A549 (cell line): ENCODE results near the gene PLEKHA5. TPM values are rescaled to one million over a fixed set of nuclear protein-coding genes. Genes with fewer than 3 reads are reported as not detected.
A peak's percentile ranks its signal among the peaks of the same experiment; 100 is the strongest.

ENCODE experiments used
- ATAC-seq, 2 experiments: fragments of 200-7000 bp in 1 of 2; fragments of >200 bp in 1 of 2; cut with Nextera tagmentation in 1 of 2; cut with Tn5 transposase in 1 of 2; 3 replicates each; pipeline versions ENCODE4 v1.8.0 to v1.9.1; 2018 to 2020; ENCODE audit warnings: mild to moderate bottlenecking in 1 of 2, moderate library complexity in 1 of 2
- CTCF ChIA-PET: fragments of 300-600 bp; sonication (Branson Sonifier 250); formaldehyde crosslinking; extraction: SDS; loops from one replicate; lab custom pipeline; 2021; ENCODE audit warnings: antibody characterized with exemption, inconsistent platforms; lab: Yijun Ruan, JAX
- POLR2A ChIA-PET: fragments of 350-600 bp; formaldehyde crosslinking; extraction: SDS; loops from one replicate; lab custom pipeline; 2021; ENCODE audit warnings: antibody characterized with exemption, inconsistent platforms; lab: Yijun Ruan, JAX
- DNase-seq, 2 experiments: peaks; one replicate each; pipeline versions ENCODE4 v3.0.0 to v3.0.0-alpha.2; 2011 to 2016; ENCODE audit warnings: low read depth in 1 of 2, low spot score in 1 of 2
- FAIRE-seq: peaks from 2 replicates; lab custom pipeline; 2011; peaks lifted over from hg19 to GRCh38; lab: Jason Lieb, UNC
- H3K27ac ChIP-seq, 2 experiments: fragments of >200 bp; sonication (Bioruptor Twin); formaldehyde crosslinking; 3 replicates each; pipeline ENCODE4 v1.5.1; 2016 to 2017
- H3K4me1 ChIP-seq: fragments of >200 bp; sonication (Bioruptor Twin); formaldehyde crosslinking; 3 replicates; pipeline ENCODE4 v1.6.1; 2016
- H3K4me2 ChIP-seq: fragments of >200 bp; sonication (Bioruptor Twin); formaldehyde crosslinking; 3 replicates; pipeline ENCODE4 v1.6.1; 2016
- H3K4me3 ChIP-seq: fragments of >200 bp; sonication (Bioruptor Twin); formaldehyde crosslinking; 3 replicates; pipeline ENCODE4 v1.5.1; 2016
- H3K9me3 ChIP-seq: fragments of >200 bp; sonication (Bioruptor Twin); formaldehyde crosslinking; 3 replicates; pipeline ENCODE4 v1.6.1; 2016
- CBX2 ChIP-seq: fragments of 200-600 bp; sonication (generic); IDR thresholded peaks from 2 replicates; pipeline ENCODE4 v1.6.1; 2016; ENCODE audit warnings: low read depth, mild to moderate bottlenecking, borderline replicate concordance
- EHF ChIP-seq: fragments of 250-450 bp; sonication (Bioruptor Pico); IDR thresholded peaks from 2 replicates; pipeline ENCODE4 v1.5.0; 2020; ENCODE audit warnings: mild to moderate bottlenecking
- ESRRA ChIP-seq: fragments of 150-350 bp; IDR thresholded peaks from 2 replicates; pipeline ENCODE4 v1.6.1; 2014; ENCODE audit warnings: mild to moderate bottlenecking, low read length, borderline replicate concordance
- FOSB ChIP-seq: fragments of 250-450 bp; sonication (Bioruptor Pico); IDR thresholded peaks from 2 replicates; pipeline ENCODE4 v1.5.0; 2020; ENCODE audit warnings: mild to moderate bottlenecking, moderate library complexity
- GATA3 ChIP-seq: IDR thresholded peaks from 2 replicates; pipeline ENCODE4 v1.6.1; 2012; ENCODE audit warnings: borderline replicate concordance
- HEYL ChIP-seq: fragments of 250-450 bp; sonication (Bioruptor Pico); IDR thresholded peaks from 2 replicates; pipeline ENCODE4 v1.8.0; 2021; ENCODE audit warnings: mild to moderate bottlenecking, moderate library complexity
- HOXB5 ChIP-seq: fragments of 250-450 bp; sonication (Bioruptor Pico); IDR thresholded peaks from 2 replicates; pipeline ENCODE4 v1.5.0; 2020; ENCODE audit warnings: mild to moderate bottlenecking, moderate library complexity
- JUN ChIP-seq, 2 experiments: fragments of >200 bp; sonication (Bioruptor Twin); formaldehyde crosslinking; IDR thresholded peaks; 2 replicates in 1 of 2; 3 replicates in 1 of 2; pipeline ENCODE4 v1.6.1; 2016 to 2017
- MAFK ChIP-seq: fragments of 450-650 bp; IDR thresholded peaks from 2 replicates; pipeline ENCODE4 v1.6.1; 2014; ENCODE audit not compliant: partially characterized antibody
- MAZ ChIP-seq: fragments of 150-350 bp; IDR thresholded peaks from 2 replicates; pipeline ENCODE4 v1.6.1; 2014; ENCODE audit warnings: antibody characterized with exemption, low read depth, low read length, borderline replicate concordance
- NPAS2 ChIP-seq: fragments of 250-450 bp; sonication (Bioruptor Pico); IDR thresholded peaks from 2 replicates; pipeline ENCODE4 v1.8.0; 2022; ENCODE audit warnings: mild to moderate bottlenecking, moderate library complexity, borderline replicate concordance
- NR3C1 ChIP-seq: fragments of >200 bp; sonication (Bioruptor Twin); formaldehyde crosslinking; IDR thresholded peaks from 3 replicates; pipeline ENCODE4 v1.6.1; 2017
- RARB ChIP-seq: fragments of 250-450 bp; sonication (Bioruptor Pico); IDR thresholded peaks from 2 replicates; pipeline ENCODE4 v1.8.0; 2021; ENCODE audit warnings: mild to moderate bottlenecking, moderate library complexity
- SMC3 ChIP-seq: fragments of >200 bp; sonication (Bioruptor Twin); formaldehyde crosslinking; IDR thresholded peaks from 3 replicates; pipeline ENCODE4 v1.6.1; 2018; ENCODE audit warnings: inconsistent platforms
- TP53 ChIP-seq: fragments of 250-450 bp; sonication (Bioruptor Pico); IDR thresholded peaks from 2 replicates; pipeline ENCODE4 v1.5.0; 2021; ENCODE audit warnings: mild to moderate bottlenecking, moderate library complexity
- ZC3H11A ChIP-seq: fragments of 450-650 bp; IDR thresholded peaks from 2 replicates; pipeline ENCODE4 v1.6.1; 2014; ENCODE audit warnings: antibody characterized with exemption, mild to moderate bottlenecking
- WGBS: methylation state at CpG from one replicate; pipeline ENCODE4 v1.1.6; 2017; ENCODE audit errors: missing lambda C conversion rate; 5-methylcytosine and 5-hydroxymethylcytosine counted together
- polyA plus RNA-seq, 4 experiments: library from polyadenylated mRNA; depleted of rRNA in 3 of 4; stranded (reverse); fragments of >200 nt; fragmentation: RNase III in 1 of 4; extraction: RNeasy Plus Mini Kit Qiagen cat#74134 plus additional on column Dnase treatment in 1 of 4; gene quantifications; 2 replicates in 3 of 4; 3 replicates in 1 of 4; pipeline ENCODE4 v1.2.3, GENCODE V29; 2011 to 2017
- TF ChIP-seq, protein P1 (sequence below): fragments of 250-450 bp; sonication (Bioruptor Pico); IDR thresholded peaks from 2 replicates; pipeline ENCODE4 v1.5.0; 2021; ENCODE audit warnings: mild to moderate bottlenecking, moderate library complexity, borderline replicate concordance
- TF ChIP-seq, protein P2 (sequence below): fragments of 150-350 bp; IDR thresholded peaks from 2 replicates; pipeline ENCODE4 v1.6.1; 2014; ENCODE audit warnings: low read depth, mild to moderate bottlenecking, low read length
- TF ChIP-seq, protein P3 (sequence below): fragments of >200 bp; sonication (Bioruptor Twin); formaldehyde crosslinking; IDR thresholded peaks from 3 replicates; pipeline ENCODE4 v1.6.1; 2016
- TF ChIP-seq, protein P4 (sequence below): fragments of 200-600 bp; sonication (generic); IDR thresholded peaks from 2 replicates; pipeline ENCODE4 v1.6.1; 2016; ENCODE audit warnings: antibody characterized with exemption, mild to moderate bottlenecking, moderate library complexity

PLEKHA5 gene
- polyA plus RNA-seq, 2 of the 4 experiments (the other 2 are of a cell fraction) = 7.6 to 13.2 TPM

DNA sequence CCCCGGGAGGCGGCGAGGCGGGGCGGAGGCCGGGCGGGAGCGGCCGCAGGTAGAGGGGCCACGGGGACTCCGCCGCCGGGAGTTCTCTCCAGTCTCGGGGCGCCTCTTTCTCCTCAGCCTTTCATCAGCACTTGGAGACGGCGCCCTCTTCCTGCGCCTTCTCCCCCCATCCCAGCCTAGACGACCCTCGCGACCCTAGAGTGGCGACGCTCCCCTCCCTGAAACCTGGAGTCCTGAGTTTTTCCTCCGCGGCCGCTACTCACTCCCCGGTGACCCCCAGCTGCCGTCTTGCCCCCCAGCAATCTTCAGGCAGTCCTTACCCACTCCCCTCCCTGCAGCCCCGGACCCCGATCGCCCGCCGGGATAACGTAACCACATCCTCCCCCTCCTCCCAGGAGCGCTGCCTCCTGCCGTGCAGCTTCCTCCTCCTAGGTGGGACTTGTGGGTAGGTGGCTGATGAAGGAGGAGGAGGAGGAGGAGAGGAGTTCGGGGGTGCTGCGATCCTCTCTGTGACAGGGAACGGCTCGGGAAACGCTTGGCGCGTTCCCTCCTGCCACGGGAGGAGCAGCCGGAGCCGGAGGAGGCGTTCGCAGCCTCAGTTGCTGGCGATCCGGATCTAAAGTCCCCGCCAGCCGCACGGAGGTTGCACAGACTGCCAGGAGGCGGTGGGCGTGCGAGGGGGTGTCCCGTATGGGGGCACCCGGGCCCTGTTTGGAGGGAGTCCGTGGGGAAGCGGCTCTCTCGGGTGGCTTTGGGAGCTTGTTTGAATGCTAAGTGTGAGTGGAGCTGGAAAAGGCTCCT, 891 bp downstream of the PLEKHA5 start:
- DNase-seq (peak; percentile 19 to 31), FAIRE-seq (no peak), ATAC-seq (peak; percentile 57 to 68)
- ChIA-PET CTCF (interaction anchor here (1.0 to 1.2 kb wide), 2 partner anchors 12 to 56 kb away, joined by 3 read pairs; no protein-coding TSS in a partner anchor), POLR2A (no interaction called here)
- peaks cover 14% of the 10 kb centered on the region for H3K4me1 ChIP-seq
- H3K9me3 ChIP-seq = peaks cover 11% of the 10 kb centered on the region; the same call in 2 of the 3 replicates
- peak overlapping the region; percentile 94 for H3K4me2 ChIP-seq
- peak overlapping the region; percentile 82 to 93 for H3K27ac ChIP-seq
- peak overlapping the region; percentile 71 for H3K4me3 ChIP-seq
- TF ChIP-seq, protein P1, sequence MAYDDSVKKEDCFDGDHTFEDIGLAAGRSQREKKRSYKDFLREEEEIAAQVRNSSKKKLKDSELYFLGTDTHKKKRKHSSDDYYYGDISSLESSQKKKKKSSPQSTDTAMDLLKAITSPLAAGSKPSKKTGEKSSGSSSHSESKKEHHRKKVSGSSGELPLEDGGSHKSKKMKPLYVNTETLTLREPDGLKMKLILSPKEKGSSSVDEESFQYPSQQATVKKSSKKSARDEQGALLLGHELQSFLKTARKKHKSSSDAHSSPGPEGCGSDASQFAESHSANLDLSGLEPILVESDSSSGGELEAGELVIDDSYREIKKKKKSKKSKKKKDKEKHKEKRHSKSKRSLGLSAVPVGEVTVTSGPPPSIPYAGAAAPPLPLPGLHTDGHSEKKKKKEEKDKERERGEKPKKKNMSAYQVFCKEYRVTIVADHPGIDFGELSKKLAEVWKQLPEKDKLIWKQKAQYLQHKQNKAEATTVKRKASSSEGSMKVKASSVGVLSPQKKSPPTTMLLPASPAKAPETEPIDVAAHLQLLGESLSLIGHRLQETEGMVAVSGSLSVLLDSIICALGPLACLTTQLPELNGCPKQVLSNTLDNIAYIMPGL = no peak
- no peak for TF ChIP-seq HEYL (CRISPR knock-in tag)
- TF ChIP-seq, protein P2, sequence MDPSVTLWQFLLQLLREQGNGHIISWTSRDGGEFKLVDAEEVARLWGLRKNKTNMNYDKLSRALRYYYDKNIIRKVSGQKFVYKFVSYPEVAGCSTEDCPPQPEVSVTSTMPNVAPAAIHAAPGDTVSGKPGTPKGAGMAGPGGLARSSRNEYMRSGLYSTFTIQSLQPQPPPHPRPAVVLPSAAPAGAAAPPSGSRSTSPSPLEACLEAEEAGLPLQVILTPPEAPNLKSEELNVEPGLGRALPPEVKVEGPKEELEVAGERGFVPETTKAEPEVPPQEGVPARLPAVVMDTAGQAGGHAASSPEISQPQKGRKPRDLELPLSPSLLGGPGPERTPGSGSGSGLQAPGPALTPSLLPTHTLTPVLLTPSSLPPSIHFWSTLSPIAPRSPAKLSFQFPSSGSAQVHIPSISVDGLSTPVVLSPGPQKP = no peak
- no peak for TF ChIP-seq TP53 (CRISPR knock-in tag)
- TF ChIP-seq, protein P3, sequence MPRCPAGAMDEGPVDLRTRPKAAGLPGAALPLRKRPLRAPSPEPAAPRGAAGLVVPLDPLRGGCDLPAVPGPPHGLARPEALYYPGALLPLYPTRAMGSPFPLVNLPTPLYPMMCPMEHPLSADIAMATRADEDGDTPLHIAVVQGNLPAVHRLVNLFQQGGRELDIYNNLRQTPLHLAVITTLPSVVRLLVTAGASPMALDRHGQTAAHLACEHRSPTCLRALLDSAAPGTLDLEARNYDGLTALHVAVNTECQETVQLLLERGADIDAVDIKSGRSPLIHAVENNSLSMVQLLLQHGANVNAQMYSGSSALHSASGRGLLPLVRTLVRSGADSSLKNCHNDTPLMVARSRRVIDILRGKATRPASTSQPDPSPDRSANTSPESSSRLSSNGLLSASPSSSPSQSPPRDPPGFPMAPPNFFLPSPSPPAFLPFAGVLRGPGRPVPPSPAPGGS = no peak
- peak in 1 of 2 experiments; percentile 6; a peak in 1 of 5 replicates for TF ChIP-seq JUN (IDR thresholded peaks at IDR 0.05)
- TF ChIP-seq RARB = no peak
- no peak for TF ChIP-seq NR3C1
- WGBS = under 1% methylated on average over 47 of the region's 61 CpGs

DNA sequence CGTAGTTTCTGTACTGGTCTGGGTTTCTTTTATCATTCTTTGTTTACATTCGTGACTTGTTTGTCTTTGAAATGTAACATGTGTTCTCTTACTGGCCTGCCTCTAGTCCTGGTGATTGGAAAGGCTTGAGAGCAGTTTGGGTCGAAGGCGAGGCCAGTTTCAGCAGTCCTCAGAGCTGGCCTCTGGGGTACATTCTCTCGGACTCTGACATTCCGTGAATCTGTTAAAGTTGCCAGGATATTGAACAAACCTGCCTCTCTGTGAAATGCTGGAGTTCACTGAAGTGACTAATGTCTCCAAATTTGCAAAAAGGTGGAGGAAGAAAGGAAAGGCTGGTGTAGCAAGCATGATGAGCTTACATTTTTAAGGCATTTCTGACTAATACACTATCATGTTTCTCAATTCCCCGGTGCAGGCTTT, 1.5 kb downstream of the PLEKHA5 start:
- DNase-seq = peak; percentile 18 to 33
- H3K9me3 ChIP-seq = peaks cover 11% of the 10 kb centered on the region; the same call in 2 of the 3 replicates
- no peak for TF ChIP-seq ZC3H11A
- no peak for TF ChIP-seq CBX2
- TF ChIP-seq MAZ = no peak
- peak overlapping the region; percentile 94 for H3K4me2 ChIP-seq
- WGBS = 2% methylated on average over 7 of the region's 7 CpGs
- CTCF ChIA-PET = interaction anchor here (1.0 to 1.2 kb wide), 2 partner anchors 11 to 56 kb away, joined by 3 read pairs; no protein-coding TSS in a partner anchor
- POLR2A ChIA-PET = no interaction called here
- peak; percentile 51 to 77 for ATAC-seq
- FAIRE-seq = no peak
- H3K4me1 ChIP-seq = peaks cover 14% of the 10 kb centered on the region
- H3K4me3 ChIP-seq = peak overlapping the region; percentile 71
- peak overlapping the region; percentile 82 to 93 for H3K27ac ChIP-seq

DNA sequence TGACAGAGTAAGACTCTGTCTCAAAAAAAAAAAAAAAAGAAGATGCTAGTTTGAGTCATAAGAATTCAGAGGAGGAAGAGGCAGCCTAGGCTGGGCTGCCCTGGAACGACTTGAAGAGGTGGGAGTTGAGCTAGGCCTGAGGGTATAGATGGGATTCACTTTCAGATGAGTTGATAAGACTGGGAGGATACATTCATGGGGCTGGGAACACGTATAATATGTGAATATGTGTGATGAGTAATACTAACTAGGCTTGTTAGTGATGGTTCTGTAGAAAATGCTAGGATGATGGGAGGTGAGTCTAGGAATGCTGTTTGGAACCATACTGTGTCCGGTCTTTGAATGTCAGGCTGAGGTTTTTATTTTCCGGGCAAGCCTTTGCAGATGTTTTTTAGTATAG, 9.0 kb downstream of the PLEKHA5 start:
- ATAC-seq (no peak), FAIRE-seq (no peak), DNase-seq (no peak)
- 81% methylated on average over 4 of the region's 4 CpGs for WGBS
- Histone ChIP-seq H3K4me1 (no peaks in the 10 kb centered on the region), H3K27ac (no peak overlapping the region), H3K9me3 (no peaks in the 10 kb centered on the region), H3K4me3 (no peak overlapping the region), H3K4me2 (no peak overlapping the region)
- ChIA-PET CTCF (interaction anchor here (0.6 kb wide), 1 partner anchor 33 kb away, joined by 3 read pairs; no protein-coding TSS in a partner anchor), POLR2A (no interaction called here)
- TF ChIP-seq HOXB5 (CRISPR knock-in tag) (no peak), SMC3 (no peak), NPAS2 (CRISPR knock-in tag) (no peak), MAFK (no peak), ESRRA (no peak), GATA3 (no peak), EHF (CRISPR knock-in tag) (no peak), FOSB (CRISPR knock-in tag) (no peak)
- TF ChIP-seq, protein P4, sequence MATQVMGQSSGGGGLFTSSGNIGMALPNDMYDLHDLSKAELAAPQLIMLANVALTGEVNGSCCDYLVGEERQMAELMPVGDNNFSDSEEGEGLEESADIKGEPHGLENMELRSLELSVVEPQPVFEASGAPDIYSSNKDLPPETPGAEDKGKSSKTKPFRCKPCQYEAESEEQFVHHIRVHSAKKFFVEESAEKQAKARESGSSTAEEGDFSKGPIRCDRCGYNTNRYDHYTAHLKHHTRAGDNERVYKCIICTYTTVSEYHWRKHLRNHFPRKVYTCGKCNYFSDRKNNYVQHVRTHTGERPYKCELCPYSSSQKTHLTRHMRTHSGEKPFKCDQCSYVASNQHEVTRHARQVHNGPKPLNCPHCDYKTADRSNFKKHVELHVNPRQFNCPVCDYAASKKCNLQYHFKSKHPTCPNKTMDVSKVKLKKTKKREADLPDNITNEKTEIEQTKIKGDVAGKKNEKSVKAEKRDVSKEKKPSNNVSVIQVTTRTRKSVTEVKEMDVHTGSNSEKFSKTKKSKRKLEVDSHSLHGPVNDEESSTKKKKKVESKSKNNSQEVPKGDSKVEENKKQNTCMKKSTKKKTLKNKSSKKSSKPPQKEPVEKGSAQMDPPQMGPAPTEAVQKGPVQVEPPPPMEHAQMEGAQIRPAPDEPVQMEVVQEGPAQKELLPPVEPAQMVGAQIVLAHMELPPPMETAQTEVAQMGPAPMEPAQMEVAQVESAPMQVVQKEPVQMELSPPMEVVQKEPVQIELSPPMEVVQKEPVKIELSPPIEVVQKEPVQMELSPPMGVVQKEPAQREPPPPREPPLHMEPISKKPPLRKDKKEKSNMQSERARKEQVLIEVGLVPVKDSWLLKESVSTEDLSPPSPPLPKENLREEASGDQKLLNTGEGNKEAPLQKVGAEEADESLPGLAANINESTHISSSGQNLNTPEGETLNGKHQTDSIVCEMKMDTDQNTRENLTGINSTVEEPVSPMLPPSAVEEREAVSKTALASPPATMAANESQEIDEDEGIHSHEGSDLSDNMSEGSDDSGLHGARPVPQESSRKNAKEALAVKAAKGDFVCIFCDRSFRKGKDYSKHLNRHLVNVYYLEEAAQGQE = no peak
